HG03442 (cell line): ENCODE data around the gene FLNB.
A peak's percentile ranks its signal among the peaks of the same experiment; 100 is the strongest.

Source experiments
- ATAC-seq: cut with Tn5 transposase; IDR thresholded peaks from one replicate; pipeline ENCODE4 v1.9.1; 2021; ENCODE audit warnings: mild to moderate bottlenecking, moderate library complexity; ENCODE audit not compliant: unreplicated experiment

FLNB gene

GRCh38 chr3:58101499-58102389 is 93.5 kb downstream of the FLNB start:
- ATAC-seq = no peak

GRCh38 chr3:58102390-58102750 is 94.1 kb downstream of the FLNB start:
- no peak for ATAC-seq

- ATAC-seq = no peak
Measured at GRCh38 chr3:58102976-58103451, 94.8 kb downstream of the FLNB start.

GRCh38 chr3:58104151-58104550 is 95.9 kb downstream of the FLNB start:
- ATAC-seq = no peak

GRCh38 chr3:58104712-58105111 is 96.5 kb downstream of the FLNB start:
- no peak for ATAC-seq

- no peak for ATAC-seq
Measured at GRCh38 chr3:58105196-58105595, 97.0 kb downstream of the FLNB start.

- ATAC-seq = no peak
Measured at GRCh38 chr3:58106061-58106460, 97.8 kb downstream of the FLNB start.

- no peak for ATAC-seq
Measured at GRCh38 chr3:58106640-58107039, 98.4 kb downstream of the FLNB start.

GRCh38 chr3:58107597-58107996 is 99.4 kb downstream of the FLNB start:
- no peak for ATAC-seq

GRCh38 chr3:58109752-58110151 is 101.5 kb downstream of the FLNB start:
- ATAC-seq = no peak

- peak; percentile 57 for ATAC-seq
Measured at GRCh38 chr3:58111513-58112184, 103.4 kb downstream of the FLNB start.

GRCh38 chr3:58112185-58112535 is 103.9 kb downstream of the FLNB start:
- ATAC-seq = no peak

- ATAC-seq = no peak
Measured at GRCh38 chr3:58115175-58115574, 107.0 kb downstream of the FLNB start.

GRCh38 chr3:58116161-58116955 is 108.1 kb downstream of the FLNB start:
- ATAC-seq = peak; percentile 66

- ATAC-seq = peak; percentile 10
Measured at GRCh38 chr3:58116985-58117384, 108.8 kb downstream of the FLNB start.

- no peak for ATAC-seq
Measured at GRCh38 chr3:58117561-58118181, 109.4 kb downstream of the FLNB start.

GRCh38 chr3:58119186-58119585 is 111.0 kb downstream of the FLNB start:
- ATAC-seq = no peak

GRCh38 chr3:58120075-58120812 is 112.0 kb downstream of the FLNB start:
- ATAC-seq = no peak

- no peak for ATAC-seq
Measured at GRCh38 chr3:58121183-58121582, 113.0 kb downstream of the FLNB start.

GRCh38 chr3:58122936-58123700 is 114.9 kb downstream of the FLNB start:
- ATAC-seq = no peak
